Astrocyte (in vitro differentiated cells and primary cell): ENCODE measurements around the gene TRIO.

ENCODE experiments used
- EZH2 ChIP-seq: IDR thresholded peaks from 2 replicates; pipeline ENCODE4 v1.6.1; 2012; ENCODE audit warnings: mild to moderate bottlenecking, low read length, inconsistent platforms; ENCODE audit not compliant: insufficient read depth
- TF ChIP-seq, protein P1 (sequence below): IDR thresholded peaks from 2 replicates; pipeline ENCODE4 v1.5.1; 2011; ENCODE audit warnings: low read depth, mild to moderate bottlenecking, inconsistent platforms, low read length, moderate library complexity; ENCODE audit not compliant: insufficient read depth

DNA sequence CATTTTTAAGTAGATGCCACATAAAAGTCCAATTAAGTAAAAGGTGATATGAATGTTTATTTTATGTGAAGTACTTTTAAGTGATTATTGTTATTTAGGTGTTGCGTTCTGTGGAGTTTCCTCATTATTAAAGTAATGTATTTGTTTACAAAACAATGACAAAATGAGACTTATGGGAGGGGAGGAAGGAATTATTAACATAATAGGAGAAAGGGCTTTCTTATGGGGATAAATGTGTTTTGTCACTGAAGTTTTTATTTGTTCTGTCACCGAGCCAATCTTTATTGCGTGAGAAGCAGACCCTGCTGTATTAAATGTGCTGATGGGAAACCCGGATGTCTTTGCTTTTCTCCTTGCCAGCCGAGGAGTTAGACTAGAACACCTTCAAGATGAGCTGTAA, 44.5 kb downstream of the TRIO start:
- TF ChIP-seq, protein P1, sequence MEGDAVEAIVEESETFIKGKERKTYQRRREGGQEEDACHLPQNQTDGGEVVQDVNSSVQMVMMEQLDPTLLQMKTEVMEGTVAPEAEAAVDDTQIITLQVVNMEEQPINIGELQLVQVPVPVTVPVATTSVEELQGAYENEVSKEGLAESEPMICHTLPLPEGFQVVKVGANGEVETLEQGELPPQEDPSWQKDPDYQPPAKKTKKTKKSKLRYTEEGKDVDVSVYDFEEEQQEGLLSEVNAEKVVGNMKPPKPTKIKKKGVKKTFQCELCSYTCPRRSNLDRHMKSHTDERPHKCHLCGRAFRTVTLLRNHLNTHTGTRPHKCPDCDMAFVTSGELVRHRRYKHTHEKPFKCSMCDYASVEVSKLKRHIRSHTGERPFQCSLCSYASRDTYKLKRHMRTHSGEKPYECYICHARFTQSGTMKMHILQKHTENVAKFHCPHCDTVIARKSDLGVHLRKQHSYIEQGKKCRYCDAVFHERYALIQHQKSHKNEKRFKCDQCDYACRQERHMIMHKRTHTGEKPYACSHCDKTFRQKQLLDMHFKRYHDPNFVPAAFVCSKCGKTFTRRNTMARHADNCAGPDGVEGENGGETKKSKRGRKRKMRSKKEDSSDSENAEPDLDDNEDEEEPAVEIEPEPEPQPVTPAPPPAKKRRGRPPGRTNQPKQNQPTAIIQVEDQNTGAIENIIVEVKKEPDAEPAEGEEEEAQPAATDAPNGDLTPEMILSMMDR, result no peak
- TF ChIP-seq EZH2, result no peak
